ENCODE results near the gene RNF169. TPM values are rescaled to one million over a fixed set of nuclear protein-coding genes. Genes with fewer than 3 reads are reported as not detected.

Gene RNF169
- total RNA-seq, 2 donors from 2014 or later = 12.4 to 13.2 TPM

- H3K27me3 ChIP-seq = no peaks in the 10 kb centered on the region
- no peak overlapping the region for H3K27ac ChIP-seq
- intact Hi-C loops (cut with DNase I) = loop anchor here (10.0 kb wide), 1 partner anchor 87 kb away; no protein-coding TSS in a partner anchor
- no peak for DNase-seq
- H3K4me3 ChIP-seq = no peak overlapping the region
- H3K9me3 ChIP-seq = no peaks in the 10 kb centered on the region
- no peaks in the 10 kb centered on the region for H3K4me1 ChIP-seq
- TF ChIP-seq CTCF (IDR thresholded peaks at IDR 0.05) = no peak
- H3K9ac ChIP-seq (ENCODE audit: low read depth in 2 of 2, low read length in 2 of 2) = no peak overlapping the region
- no peaks in the 10 kb centered on the region for H3K36me3 ChIP-seq
Measured at GRCh38 chr11:74721479-74721835, 27.2 kb upstream of the RNF169 start.

- no peaks in the 10 kb centered on the region for H3K36me3 ChIP-seq
- H3K9ac ChIP-seq (ENCODE audit: low read depth in 2 of 2, low read length in 2 of 2) = no peak overlapping the region
- no peak for TF ChIP-seq CTCF (IDR thresholded peaks at IDR 0.05)
- H3K27ac ChIP-seq = no peak overlapping the region
- H3K27me3 ChIP-seq = no peaks in the 10 kb centered on the region
- no peak for DNase-seq
- no peak overlapping the region for H3K4me3 ChIP-seq
- no peaks in the 10 kb centered on the region for H3K4me1 ChIP-seq
- H3K9me3 ChIP-seq = no peaks in the 10 kb centered on the region
- intact Hi-C loops (cut with DNase I) = loop anchor here (10.0 kb wide), 1 partner anchor 89 kb away; no protein-coding TSS in a partner anchor
Measured at GRCh38 chr11:74723511-74723910, 25.1 kb upstream of the RNF169 start.

GRCh38 chr11:74725701-74726100, 22.9 kb upstream of the RNF169 start:
- no peak for DNase-seq
- intact Hi-C loops (cut with DNase I) = loop anchor here (10.0 kb wide), 1 partner anchor 91 kb away; no protein-coding TSS in a partner anchor

GRCh38 chr11:74726547-74727182, 22.0 kb upstream of the RNF169 start:
- intact Hi-C loops (cut with DNase I) = loop anchor here (10.0 kb wide), 1 partner anchor 92 kb away; no protein-coding TSS in a partner anchor
- Histone ChIP-seq H3K4me3 (no peak overlapping the region), H3K9me3 (no peaks in the 10 kb centered on the region), H3K9ac (ENCODE audit: low read depth in 2 of 2, low read length in 2 of 2) (no peak overlapping the region), H3K36me3 (no peaks in the 10 kb centered on the region), H3K27me3 (peaks cover 18% of the 10 kb centered on the region), H3K4me1 (no peaks in the 10 kb centered on the region), H3K27ac (no peak overlapping the region)
- peak; percentile 69 for DNase-seq
- peak; percentile 85 for TF ChIP-seq CTCF (IDR thresholded peaks at IDR 0.05)

More at GRCh38 chr11:74725701-74726100, 22.9 kb upstream of the RNF169 start:
- H3K4me3 ChIP-seq = no peak overlapping the region
- H3K36me3 ChIP-seq = no peaks in the 10 kb centered on the region
- H3K4me1 ChIP-seq = no peaks in the 10 kb centered on the region
- peaks cover 13% of the 10 kb centered on the region for H3K27me3 ChIP-seq
- H3K27ac ChIP-seq = peak overlapping the region; percentile 1
- no peak overlapping the region for H3K9ac ChIP-seq (ENCODE audit: low read depth in 2 of 2, low read length in 2 of 2)
- no peak for TF ChIP-seq CTCF (IDR thresholded peaks at IDR 0.05)
- no peaks in the 10 kb centered on the region for H3K9me3 ChIP-seq

GRCh38 chr11:74729397-74729796, 19.3 kb upstream of the RNF169 start:
- no peak overlapping the region for H3K9ac ChIP-seq (ENCODE audit: low read depth in 2 of 2, low read length in 2 of 2)
- DNase-seq = no peak
- no peak overlapping the region for H3K27ac ChIP-seq
- H3K36me3 ChIP-seq = no peaks in the 10 kb centered on the region
- H3K4me3 ChIP-seq = no peak overlapping the region
- no peak for TF ChIP-seq CTCF (IDR thresholded peaks at IDR 0.05)
- H3K4me1 ChIP-seq = no peaks in the 10 kb centered on the region
- H3K27me3 ChIP-seq = peaks cover 24% of the 10 kb centered on the region
- no peaks in the 10 kb centered on the region for H3K9me3 ChIP-seq
- intact Hi-C loops (cut with DNase I) = loop anchor here (10.0 kb wide), 1 partner anchor 95 kb away; no protein-coding TSS in a partner anchor
